ENCODE measurements around the gene GNG7.
A peak's percentile ranks its signal among the peaks of the same experiment; 100 is the strongest.

GNG7 gene

GRCh38 chr19:2702170-2703076, at the start of gene GNG7:
Gene GNG7 (minus strand): TSS chr19:2702694. CDS start chr19:2520688, 182,006 bp downstream.
- DNase-seq = peak; percentile 93 to 98

DNA sequence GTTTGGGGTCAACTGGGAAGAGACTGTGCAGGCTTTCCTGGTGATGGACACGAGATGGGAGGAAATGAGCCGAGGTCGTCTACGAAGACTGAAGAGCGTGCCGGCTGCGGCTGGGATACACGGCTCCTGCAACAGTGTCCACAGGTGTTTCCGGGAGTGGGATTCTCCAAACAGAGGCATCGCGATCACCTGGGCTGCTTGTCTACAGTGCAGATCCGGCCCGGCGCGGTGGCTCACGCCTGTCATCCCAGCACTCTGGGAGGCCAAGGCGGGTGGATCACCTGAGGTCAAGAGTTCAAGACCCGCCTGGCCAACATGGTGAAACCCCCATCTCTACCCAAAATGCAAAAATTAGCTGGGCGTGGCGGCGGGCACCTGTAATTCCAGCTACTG, 48.9 kb upstream of the GNG7 start:
- no peak for DNase-seq

- DNase-seq = no peak
Measured at GRCh38 chr19:2750808-2751437, 48.4 kb upstream of the GNG7 start.

GRCh38 chr19:2747349-2747748, 44.9 kb upstream of the GNG7 start:
- no peak for DNase-seq

DNA sequence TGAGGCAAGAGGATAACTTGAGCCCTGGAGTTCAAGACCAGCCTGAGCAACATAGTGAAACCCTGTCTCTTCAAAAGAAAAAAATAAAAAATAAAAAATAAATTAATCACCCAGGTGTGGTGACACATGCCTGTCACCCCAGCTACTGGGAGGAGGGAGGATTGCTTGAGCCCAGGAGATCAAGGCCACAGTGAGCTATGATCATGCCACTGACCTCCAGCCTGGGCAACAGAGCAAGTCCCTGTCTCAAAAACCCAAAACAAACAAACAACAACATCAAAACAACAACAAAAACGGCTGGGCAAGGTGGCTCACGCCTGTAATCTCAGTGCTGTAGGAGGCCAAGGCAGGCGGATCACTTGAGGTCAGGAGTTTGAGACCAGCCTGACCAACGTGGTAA, 41.6 kb upstream of the GNG7 start:
- no peak for DNase-seq

- no peak for DNase-seq
Measured at GRCh38 chr19:2743099-2743498, 40.6 kb upstream of the GNG7 start.

GRCh38 chr19:2740314-2740656, 37.8 kb upstream of the GNG7 start:
- no peak for DNase-seq

DNA sequence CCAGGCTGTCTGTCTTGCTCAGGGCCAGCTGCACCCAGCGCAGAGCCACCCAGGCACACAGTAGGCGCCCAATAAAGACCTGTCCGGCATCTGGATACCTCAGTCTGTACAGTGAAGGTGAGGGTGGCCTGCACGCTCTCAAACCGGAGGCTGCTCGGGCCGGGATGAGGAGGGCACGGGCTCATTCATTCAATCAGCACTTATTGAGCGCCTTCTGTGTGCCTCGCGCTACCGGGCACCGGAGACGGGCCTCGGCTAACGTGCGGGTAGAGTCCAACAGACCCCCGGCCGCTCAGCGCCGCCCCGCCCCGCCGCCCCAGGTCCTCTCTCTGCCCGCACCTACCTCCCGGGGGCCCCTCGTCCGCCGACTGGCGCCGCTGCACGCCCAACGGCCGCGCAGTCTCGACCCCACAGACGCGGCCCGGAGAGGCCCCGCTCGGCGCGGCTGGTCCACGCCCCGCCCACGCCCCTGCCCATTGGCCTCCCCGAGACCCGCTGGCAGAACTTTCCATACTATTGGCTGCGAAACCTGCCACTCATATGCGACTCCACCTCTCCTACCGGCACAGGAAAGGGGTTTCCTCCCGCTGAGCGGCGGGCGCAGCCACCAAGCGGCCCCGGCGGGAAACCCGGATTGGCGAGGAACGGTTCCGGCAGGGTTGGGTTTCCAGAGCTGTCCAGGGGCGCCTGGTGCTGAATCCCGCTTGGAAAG, 37.3 kb upstream of the GNG7 start, which contains the start of gene SLC39A3:
TSS of gene SLC39A3 (minus strand) at position 416 of the 712 bp plus-strand sequence. CDS start 2,760 bp downstream, outside the sequence.
- DNase-seq = peak; percentile 100

- no peak for DNase-seq
Measured at GRCh38 chr19:2736550-2737190, 34.2 kb upstream of the GNG7 start.

DNA sequence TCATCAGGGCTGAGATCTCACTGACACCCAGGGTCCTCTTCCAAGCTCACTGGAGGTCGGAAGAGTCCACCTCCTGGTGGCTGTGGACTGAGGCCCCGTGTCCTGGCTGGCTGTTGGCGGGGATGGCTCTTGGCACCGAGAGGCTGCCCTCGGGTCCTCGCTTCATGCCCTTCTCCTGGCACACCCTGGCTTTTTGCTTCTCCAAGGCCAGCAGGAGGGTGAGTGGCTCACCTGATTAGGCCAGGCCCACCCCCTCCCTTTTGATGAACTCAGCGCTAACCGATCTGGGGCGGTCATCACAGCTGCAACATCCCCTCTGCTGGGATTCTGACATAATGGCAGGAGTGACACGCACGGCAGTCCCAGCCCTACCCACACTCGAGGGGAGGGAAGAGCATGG, 32.9 kb upstream of the GNG7 start:
- no peak for DNase-seq

GRCh38 chr19:2734589-2735288, 32.2 kb upstream of the GNG7 start:
- no peak for DNase-seq

GRCh38 chr19:2733930-2734588, 31.6 kb upstream of the GNG7 start:
- DNase-seq = no peak

DNA sequence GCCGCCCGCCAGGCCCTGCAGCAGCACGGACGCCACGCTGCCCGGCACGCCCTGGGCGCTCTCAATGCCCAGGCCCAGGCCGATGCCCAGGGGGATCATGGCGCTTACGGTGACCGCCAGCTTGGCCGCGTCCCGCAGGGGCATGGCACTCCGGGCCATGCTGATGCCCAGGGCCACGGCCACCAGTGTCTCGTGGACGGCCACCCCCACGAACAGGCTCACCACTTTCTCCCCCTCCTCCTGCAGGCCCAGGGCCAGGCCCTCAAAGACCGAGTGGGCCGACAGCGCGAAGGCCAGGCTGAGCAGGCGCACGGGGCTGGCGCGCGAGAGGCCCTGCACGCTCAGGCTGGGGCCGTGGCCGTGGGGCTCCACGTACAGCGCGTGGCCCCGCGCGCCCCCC, 30.4 kb upstream of the GNG7 start:
- DNase-seq = no peak

DNA sequence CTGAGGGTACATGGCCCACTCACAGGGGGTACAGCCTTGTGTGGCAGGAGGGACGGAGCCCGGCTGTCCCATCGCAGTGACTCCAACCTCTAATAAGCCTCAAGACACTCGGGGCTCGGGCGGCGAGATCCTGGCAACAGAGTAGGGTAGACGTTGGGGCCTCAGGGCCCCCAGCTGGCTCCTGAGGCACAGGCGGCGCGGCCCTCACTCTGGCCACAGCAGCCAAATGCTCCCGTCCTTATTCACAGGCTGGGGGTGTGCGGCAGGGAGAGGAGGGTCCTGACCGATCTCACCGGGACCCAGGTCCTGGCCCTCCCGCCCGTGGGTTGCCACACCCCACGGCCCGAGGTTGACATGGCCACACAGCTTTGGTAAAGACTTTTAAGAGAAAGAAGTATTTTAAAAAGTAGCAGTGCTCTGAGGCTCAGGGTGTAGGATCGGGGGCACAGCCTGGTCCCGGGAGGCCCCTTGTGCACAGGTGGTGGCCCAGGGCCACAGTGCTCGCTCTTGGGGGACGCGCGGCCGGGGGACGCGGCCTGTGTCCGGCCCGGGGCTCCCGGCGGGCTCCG, 29.7 kb upstream of the GNG7 start:
- no peak for DNase-seq

- DNase-seq = no peak
Measured at GRCh38 chr19:2731181-2731995, 28.9 kb upstream of the GNG7 start.

GRCh38 chr19:2729943-2730818, 27.7 kb upstream of the GNG7 start:
- no peak for DNase-seq

DNA sequence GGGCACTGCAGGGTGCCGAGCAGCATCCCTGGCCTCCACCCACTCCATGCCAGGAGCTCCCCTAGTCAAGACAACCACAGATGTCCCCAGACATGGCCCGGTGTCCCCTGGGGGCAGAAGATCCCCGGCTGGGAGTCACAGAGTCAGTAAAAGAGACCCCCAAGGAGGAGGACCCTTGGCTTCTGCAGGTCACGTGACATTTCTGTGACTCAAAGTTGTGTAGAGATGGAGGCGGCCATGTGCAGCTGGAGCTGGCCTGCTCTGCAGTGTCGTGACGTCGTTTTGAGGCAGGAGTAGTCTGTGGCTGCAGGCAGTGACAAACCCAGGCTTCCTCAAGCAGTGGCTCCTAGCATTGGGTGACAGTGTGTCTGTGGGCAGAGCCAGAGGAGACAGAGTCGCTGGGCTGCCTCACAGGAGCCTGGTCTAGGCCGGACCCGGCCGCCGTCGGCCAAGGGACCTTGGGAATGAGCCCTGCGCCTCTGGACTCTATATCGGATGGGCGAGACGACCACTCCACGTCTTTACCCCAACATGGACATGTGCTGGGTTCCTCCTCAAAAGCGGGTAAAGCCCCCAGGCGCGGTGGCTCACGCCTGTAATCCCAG, 26.4 kb upstream of the GNG7 start:
- no peak for DNase-seq

DNA sequence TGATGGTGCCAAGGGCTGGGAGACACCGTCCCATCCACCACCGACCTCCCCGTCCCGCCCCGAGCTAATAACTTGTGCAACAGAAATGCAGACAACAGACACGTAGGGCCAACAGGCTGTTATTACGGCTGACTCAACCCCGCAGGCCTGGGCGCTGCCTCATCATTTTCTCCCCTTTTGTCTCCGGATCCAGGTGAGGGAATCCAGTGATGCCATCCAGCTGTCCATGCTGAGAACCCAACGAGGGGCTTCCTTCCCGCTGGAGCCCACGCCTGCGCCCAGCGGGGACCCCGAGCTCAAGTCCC, 25.1 kb upstream of the GNG7 start:
- DNase-seq = no peak

GRCh38 chr19:2726904-2727639, 24.6 kb upstream of the GNG7 start:
- DNase-seq = no peak
